Measurements from ENCODE around the gene TM4SF5. TPM values are rescaled to one million over a fixed set of nuclear protein-coding genes. Genes with fewer than 3 reads are reported as not detected.
A peak's percentile ranks its signal among the peaks of the same experiment; 100 is the strongest.

The TM4SF5 gene
- polyA plus RNA-seq, 3 donors = not detected

DNA sequence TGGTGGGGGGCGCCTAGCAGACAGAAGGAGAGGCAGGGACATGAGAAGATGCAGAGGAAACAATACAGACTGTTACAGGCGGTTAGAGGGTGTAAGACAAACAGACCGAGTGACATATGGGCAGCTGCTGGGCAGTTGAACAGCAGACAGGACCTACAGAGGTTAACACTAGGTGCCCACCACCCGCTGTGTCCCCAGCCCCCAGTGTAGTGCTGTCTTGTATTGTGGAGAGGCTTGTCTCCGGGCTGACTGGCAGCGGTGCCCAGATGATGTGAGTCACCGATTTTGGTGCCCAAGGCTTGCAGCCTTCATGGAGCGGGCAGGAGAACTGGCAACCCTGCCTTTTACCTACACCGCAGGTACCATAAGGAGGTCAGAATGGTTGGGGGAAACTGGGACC is 29.6 kb upstream of the TM4SF5 start:
- Histone ChIP-seq H3K79me2 (ENCODE audit: insufficient read depth, low read length) (no peaks in the 10 kb centered on the region), H4K20me1 (ENCODE audit: insufficient read depth, low read length) (no peaks in the 10 kb centered on the region), H3K36me3 (replicated peaks in 1 of 2; ENCODE audit: control insufficient read depth in 1 of 2, insufficient read depth in 2 of 2, low read length in 2 of 2) (no peaks in the 10 kb centered on the region), H3K9me3 (replicated peaks in 1 of 2; ENCODE audit: control insufficient read depth in 1 of 2, insufficient read depth in 1 of 2, low read length in 2 of 2) (no peaks in the 10 kb centered on the region), H3K27ac (ENCODE audit: low read depth in 1 of 2, low read length in 2 of 2) (no peak overlapping the region), H3K27me3 (ENCODE audit: control insufficient read depth in 2 of 2, insufficient read depth in 2 of 2, low read length in 2 of 2) (peaks cover 10 to 63% of the 10 kb centered on the region in 2 donors), H2AFZ (ENCODE audit: insufficient read depth, low read depth, low read length, poor library complexity, severe bottlenecking) (no peak overlapping the region), H3K4me2 (replicated peaks; ENCODE audit: extremely low read depth, low read length, poor library complexity, severe bottlenecking) (no peak overlapping the region), H3K9ac (ENCODE audit: insufficient read depth, low read length, poor library complexity, severe bottlenecking) (no peak overlapping the region), H3K4me1 (ENCODE audit: control insufficient read depth in 1 of 2, insufficient read depth in 2 of 2, low read length in 2 of 2) (peaks cover 28 to 44% of the 10 kb centered on the region in 2 donors), H3K4me3 (replicated peaks in 1 of 3; ENCODE audit: low read depth in 2 of 3, low read length in 3 of 3) (no peak overlapping the region)
- Mint-ChIP-seq H3K27ac (no peak overlapping the region), H3K4me3 (no peak overlapping the region), H3K9me3 (peaks cover 0 to 19% (median 8%) of the 10 kb centered on the region in 7 donors), H3K27me3 (ENCODE audit: low read depth in 3 of 3) (peaks cover 54 to 85% (median 63%) of the 10 kb centered on the region in 3 donors), H3K4me1 (peaks cover 38% of the 10 kb centered on the region), H3K36me3 (peaks cover 21% of the 10 kb centered on the region in 2 donors)
- 95% methylated on average over 8 of the region's 9 CpGs for WGBS (ENCODE audit: insufficient coverage)
- no peak for DNase-seq
- TF ChIP-seq, protein P1, sequence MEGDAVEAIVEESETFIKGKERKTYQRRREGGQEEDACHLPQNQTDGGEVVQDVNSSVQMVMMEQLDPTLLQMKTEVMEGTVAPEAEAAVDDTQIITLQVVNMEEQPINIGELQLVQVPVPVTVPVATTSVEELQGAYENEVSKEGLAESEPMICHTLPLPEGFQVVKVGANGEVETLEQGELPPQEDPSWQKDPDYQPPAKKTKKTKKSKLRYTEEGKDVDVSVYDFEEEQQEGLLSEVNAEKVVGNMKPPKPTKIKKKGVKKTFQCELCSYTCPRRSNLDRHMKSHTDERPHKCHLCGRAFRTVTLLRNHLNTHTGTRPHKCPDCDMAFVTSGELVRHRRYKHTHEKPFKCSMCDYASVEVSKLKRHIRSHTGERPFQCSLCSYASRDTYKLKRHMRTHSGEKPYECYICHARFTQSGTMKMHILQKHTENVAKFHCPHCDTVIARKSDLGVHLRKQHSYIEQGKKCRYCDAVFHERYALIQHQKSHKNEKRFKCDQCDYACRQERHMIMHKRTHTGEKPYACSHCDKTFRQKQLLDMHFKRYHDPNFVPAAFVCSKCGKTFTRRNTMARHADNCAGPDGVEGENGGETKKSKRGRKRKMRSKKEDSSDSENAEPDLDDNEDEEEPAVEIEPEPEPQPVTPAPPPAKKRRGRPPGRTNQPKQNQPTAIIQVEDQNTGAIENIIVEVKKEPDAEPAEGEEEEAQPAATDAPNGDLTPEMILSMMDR (IDR thresholded peaks at IDR 0.05) = no peak
- intact Hi-C loops (cut with micrococcal nuclease) = loop anchor here in 1 of 2 donors (5.0 kb wide), 1 partner anchor 35 kb away; no protein-coding TSS in a partner anchor

DNA sequence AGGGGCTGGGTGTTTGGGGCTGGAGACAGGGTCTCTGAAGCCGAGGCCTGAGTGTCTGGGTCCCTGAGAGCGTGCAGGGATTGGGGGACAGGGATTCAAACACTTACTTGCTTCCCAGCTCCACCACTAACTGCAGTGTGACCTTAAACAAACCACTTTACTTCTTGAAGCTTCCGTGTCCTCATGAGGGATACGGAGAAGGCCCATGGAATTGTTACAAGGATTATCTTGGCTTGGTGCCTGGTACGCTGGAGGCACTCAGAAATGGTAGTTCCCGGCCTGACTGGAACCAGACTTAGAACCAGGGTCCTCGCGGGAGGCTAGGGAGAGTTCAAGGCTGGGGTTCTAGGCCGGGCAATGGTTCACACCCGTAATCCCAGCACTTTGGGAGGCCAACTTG is 29.1 kb upstream of the TM4SF5 start:
- intact Hi-C loops (cut with micrococcal nuclease) = loop anchor here in 1 of 2 donors (5.0 kb wide), 1 partner anchor 35 kb away; no protein-coding TSS in a partner anchor
- no peaks in the 10 kb centered on the region for H3K79me2 ChIP-seq (ENCODE audit: insufficient read depth, low read length)
- Mint-ChIP-seq H3K36me3 (peaks cover 16 to 20% of the 10 kb centered on the region in 2 donors), H3K27me3 (ENCODE audit: low read depth in 3 of 3) (peaks cover 54 to 82% (median 62%) of the 10 kb centered on the region in 3 donors), H3K4me3 (peak overlapping the region in 1 of 2 donors; percentile 7), H3K9me3 (peaks cover 0 to 17% (median 8%) of the 10 kb centered on the region in 7 donors), H3K27ac (no peak overlapping the region), H3K4me1 (peaks cover 41% of the 10 kb centered on the region)
- H3K27me3 ChIP-seq (ENCODE audit: control insufficient read depth in 2 of 2, insufficient read depth in 2 of 2, low read length in 2 of 2) = peaks cover 10 to 63% of the 10 kb centered on the region in 2 donors
- no peaks in the 10 kb centered on the region for H3K36me3 ChIP-seq (replicated peaks in 1 of 2; ENCODE audit: control insufficient read depth in 1 of 2, insufficient read depth in 2 of 2, low read length in 2 of 2)
- H3K9me3 ChIP-seq (replicated peaks in 1 of 2; ENCODE audit: control insufficient read depth in 1 of 2, insufficient read depth in 1 of 2, low read length in 2 of 2) = no peaks in the 10 kb centered on the region
- H3K4me3 ChIP-seq (replicated peaks in 1 of 3; ENCODE audit: low read depth in 2 of 3, low read length in 3 of 3) = no peak overlapping the region
- H3K4me2 ChIP-seq (replicated peaks; ENCODE audit: extremely low read depth, low read length, poor library complexity, severe bottlenecking) = no peak overlapping the region
- DNase-seq = no peak
- WGBS (ENCODE audit: insufficient coverage) = 91% methylated on average over 7 of the region's 10 CpGs
- no peak overlapping the region for H3K27ac ChIP-seq (ENCODE audit: low read depth in 1 of 2, low read length in 2 of 2)
- TF ChIP-seq, protein P1 (IDR thresholded peaks at IDR 0.05) = no peak
- H4K20me1 ChIP-seq (ENCODE audit: insufficient read depth, low read length) = no peaks in the 10 kb centered on the region
- H3K4me1 ChIP-seq (ENCODE audit: control insufficient read depth in 1 of 2, insufficient read depth in 2 of 2, low read length in 2 of 2) = peaks cover 33 to 47% of the 10 kb centered on the region in 2 donors
- H2AFZ ChIP-seq (ENCODE audit: insufficient read depth, low read depth, low read length, poor library complexity, severe bottlenecking) = no peak overlapping the region
- H3K9ac ChIP-seq (ENCODE audit: insufficient read depth, low read length, poor library complexity, severe bottlenecking) = no peak overlapping the region
